Lung (tissue), 12 donors: ENCODE measurements around the gene TEAD1. TPM values are rescaled to one million over a fixed set of nuclear protein-coding genes. Genes with fewer than 3 reads are reported as not detected.

Experiments
- ATAC-seq: fragments of 200-7000 bp; cut with Tn5 transposase; one replicate; pipeline ENCODE4 v1.9.1; 2020; ENCODE audit warnings: moderate number of reproducible peaks; ENCODE audit not compliant: insufficient read depth, low FRiP score
- DNase-seq, 3 donors: peaks; one replicate each; pipeline ENCODE4 v3.0.0-alpha.2; 2013 to 2017
- H3K27ac ChIP-seq, 2 donors: one replicate each; pipeline ENCODE4 v1.5.1; 2013; ENCODE audit warnings: mild to moderate bottlenecking in 2 of 2, moderate library complexity in 2 of 2, control low read depth in 1 of 2, inconsistent platforms in 1 of 2, low read depth in 1 of 2, low read length in 1 of 2
- H3K27me3 ChIP-seq, 3 donors: one replicate each; pipeline ENCODE4 v1.5.1; 2013; ENCODE audit warnings: low read length in 2 of 3; ENCODE audit not compliant: control insufficient read depth in 3 of 3, insufficient read depth in 3 of 3
- H3K36me3 ChIP-seq, 4 donors: one replicate each; pipeline ENCODE4 v1.5.1; 2013; ENCODE audit warnings: low read length in 4 of 4, mild to moderate bottlenecking in 1 of 4, moderate library complexity in 1 of 4; ENCODE audit not compliant: control insufficient read depth in 4 of 4, insufficient read depth in 4 of 4
- H3K4me1 ChIP-seq, 5 donors: one replicate each; pipeline ENCODE4 v1.5.1; 2013; ENCODE audit warnings: low read length in 5 of 5, mild to moderate bottlenecking in 2 of 5, moderate library complexity in 1 of 5; ENCODE audit not compliant: control insufficient read depth in 5 of 5, insufficient read depth in 5 of 5
- H3K4me3 ChIP-seq: one replicate; pipeline ENCODE4 v1.5.1; 2013; ENCODE audit warnings: mild to moderate bottlenecking, control low read depth, moderate library complexity
- H3K9ac ChIP-seq, 2 donors: one replicate each; pipeline ENCODE4 v1.5.1; 2013; ENCODE audit warnings: low read length in 2 of 2, control low read depth in 1 of 2; ENCODE audit not compliant: insufficient read depth in 1 of 2
- H3K9me3 ChIP-seq, 4 donors: one replicate each; pipeline ENCODE4 v1.5.1; 2013; ENCODE audit warnings: low read length in 3 of 4, mild to moderate bottlenecking in 1 of 4, moderate library complexity in 1 of 4; ENCODE audit not compliant: control insufficient read depth in 4 of 4, insufficient read depth in 3 of 4
- WGBS, 2 donors: extraction: QIAGEN DNeasy Blood & Tissue Kit; methylation state at CpG; one replicate each; pipeline ENCODE4 v1.1.7; 2013; 5-methylcytosine and 5-hydroxymethylcytosine counted together
- polyA plus RNA-seq, 2 donors: library from polyadenylated mRNA; stranded (reverse); fragments of 200-250 nt; gene quantifications; one replicate each; pipeline ENCODE4 v1.2.1, GENCODE V29; 2013
- total RNA-seq, 2 donors: library from RNA; depleted of rRNA in 1 of 2; stranded (reverse); fragments of >200 nt in 1 of 2; gene quantifications; one replicate each; pipeline ENCODE4 v1.2.1, GENCODE V29; 2014 to 2021
- TF ChIP-seq, protein P1 (sequence below): IDR thresholded peaks from 2 replicates; pipeline ENCODE4 v1.5.1; 2012; ENCODE audit warnings: mild to moderate bottlenecking; ENCODE audit errors: control extremely low read depth, extremely low read depth
- donor health status: control.
- donor health status: control.
- donor health status: Bipolar disorder and iron deficiency.
- donor health status: healthy.
- donor health status: DM: yes; HTN: yes; CAD: no.

TEAD1 gene
- total and polyA plus RNA-seq, 4 donors, result 7.7 to 141 (median 38.8) TPM

DNA sequence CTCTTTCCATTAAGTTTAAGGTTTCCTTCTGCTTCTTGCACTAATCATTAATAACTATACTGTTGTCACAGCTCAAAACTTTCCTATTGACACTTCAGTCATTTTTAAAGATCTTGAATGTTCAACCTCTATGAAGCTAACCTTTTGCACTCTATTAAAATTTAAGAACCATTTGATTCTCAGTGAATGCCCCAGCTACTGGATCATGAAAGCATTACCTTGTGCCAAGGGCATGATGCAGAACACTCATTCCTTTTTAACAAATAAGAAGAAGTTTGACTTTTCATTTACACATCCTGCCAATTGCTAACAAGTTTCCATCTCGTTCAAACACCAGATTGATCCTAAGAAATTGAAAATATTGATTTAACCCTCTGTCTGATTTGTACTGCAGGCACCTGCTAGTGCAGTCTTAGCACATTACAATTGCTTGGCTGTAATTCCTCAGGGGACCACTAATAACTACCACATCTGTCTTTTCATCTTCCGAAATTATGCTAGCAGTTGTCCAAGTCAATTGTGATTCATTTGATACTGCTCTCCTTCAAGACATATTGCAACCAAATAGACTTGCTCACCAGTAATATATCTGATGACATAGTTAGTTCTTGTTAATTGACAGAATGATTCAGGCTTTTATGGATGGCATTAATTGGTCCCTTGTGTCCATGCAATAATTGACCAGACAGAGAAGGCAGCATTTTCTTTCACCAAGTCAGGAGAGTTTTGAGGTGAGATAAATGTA, 158.4 kb downstream of the TEAD1 start:
- Histone ChIP-seq H3K27ac (no peak overlapping the region), H3K4me1 (peaks cover 9 to 22% (median 12%) of the 10 kb centered on the region in 5 donors), H3K9me3 (no peaks in the 10 kb centered on the region), H3K36me3 (no peaks in the 10 kb centered on the region), H3K9ac (no peak overlapping the region), H3K27me3 (no peaks in the 10 kb centered on the region), H3K4me3 (no peak overlapping the region)
- TF ChIP-seq, protein P1, sequence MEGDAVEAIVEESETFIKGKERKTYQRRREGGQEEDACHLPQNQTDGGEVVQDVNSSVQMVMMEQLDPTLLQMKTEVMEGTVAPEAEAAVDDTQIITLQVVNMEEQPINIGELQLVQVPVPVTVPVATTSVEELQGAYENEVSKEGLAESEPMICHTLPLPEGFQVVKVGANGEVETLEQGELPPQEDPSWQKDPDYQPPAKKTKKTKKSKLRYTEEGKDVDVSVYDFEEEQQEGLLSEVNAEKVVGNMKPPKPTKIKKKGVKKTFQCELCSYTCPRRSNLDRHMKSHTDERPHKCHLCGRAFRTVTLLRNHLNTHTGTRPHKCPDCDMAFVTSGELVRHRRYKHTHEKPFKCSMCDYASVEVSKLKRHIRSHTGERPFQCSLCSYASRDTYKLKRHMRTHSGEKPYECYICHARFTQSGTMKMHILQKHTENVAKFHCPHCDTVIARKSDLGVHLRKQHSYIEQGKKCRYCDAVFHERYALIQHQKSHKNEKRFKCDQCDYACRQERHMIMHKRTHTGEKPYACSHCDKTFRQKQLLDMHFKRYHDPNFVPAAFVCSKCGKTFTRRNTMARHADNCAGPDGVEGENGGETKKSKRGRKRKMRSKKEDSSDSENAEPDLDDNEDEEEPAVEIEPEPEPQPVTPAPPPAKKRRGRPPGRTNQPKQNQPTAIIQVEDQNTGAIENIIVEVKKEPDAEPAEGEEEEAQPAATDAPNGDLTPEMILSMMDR, result no peak
- 72 to 80% methylated on average over 2 of the region's 2 CpGs for WGBS, 2 donors
- DNase-seq (no peak), ATAC-seq (no peak)

DNA sequence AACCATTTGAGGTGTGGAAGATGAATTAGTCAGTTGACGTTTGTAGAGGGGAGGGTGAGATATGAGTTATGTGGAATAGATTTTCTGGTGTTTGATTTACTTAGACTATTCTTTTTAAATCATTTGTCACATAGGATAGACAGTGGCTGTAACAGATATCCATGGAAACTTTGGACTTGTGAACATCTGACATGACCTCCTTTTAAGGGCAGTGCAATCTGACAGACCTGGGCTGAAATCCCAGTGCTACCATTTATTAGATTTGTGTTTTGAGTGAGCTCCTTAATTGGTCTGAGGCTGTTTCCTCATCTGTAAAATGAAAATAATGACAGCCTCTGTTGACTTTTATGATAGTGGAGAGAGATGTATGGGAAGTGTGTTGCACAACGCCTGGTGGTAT, 159.9 kb downstream of the TEAD1 start:
- Histone ChIP-seq H3K4me3 (no peak overlapping the region), H3K9ac (no peak overlapping the region), H3K36me3 (no peaks in the 10 kb centered on the region), H3K27me3 (no peaks in the 10 kb centered on the region), H3K27ac (no peak overlapping the region), H3K4me1 (peaks cover 5 to 18% (median 7%) of the 10 kb centered on the region in 5 donors), H3K9me3 (no peaks in the 10 kb centered on the region)
- 81 to 86% methylated on average over 2 of the region's 2 CpGs for WGBS, 2 donors
- DNase-seq, result no peak
- TF ChIP-seq, protein P1, result no peak
- no peak for ATAC-seq

DNA sequence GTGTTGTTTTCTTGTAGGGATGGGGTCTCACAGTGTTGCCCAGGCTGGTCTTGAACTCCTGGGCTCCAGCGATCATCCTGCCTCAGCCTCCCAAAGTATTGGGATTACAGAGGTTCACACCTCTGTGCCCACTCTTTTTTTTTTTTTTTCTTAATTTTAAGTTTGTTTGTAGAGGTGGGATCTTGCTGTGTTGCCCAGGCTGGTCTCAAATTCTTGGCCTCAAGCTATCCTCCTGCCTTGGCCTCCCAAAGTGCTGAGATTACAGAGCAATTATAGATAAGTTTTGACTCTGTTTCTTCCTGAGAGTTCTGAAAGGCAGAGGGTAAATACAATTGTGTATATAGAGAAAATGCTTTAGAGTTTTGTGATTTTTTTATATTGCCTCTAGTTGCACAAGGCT, 160.4 kb downstream of the TEAD1 start:
- DNase-seq, result no peak
- H3K9me3 ChIP-seq, result no peaks in the 10 kb centered on the region
- no peak for ATAC-seq
- no peak overlapping the region for H3K9ac ChIP-seq
- H3K36me3 ChIP-seq, result no peaks in the 10 kb centered on the region
- no peaks in the 10 kb centered on the region for H3K27me3 ChIP-seq
- H3K4me3 ChIP-seq, result no peak overlapping the region
- WGBS, 2 donors, result 94 to 96% methylated on average over 1 of the region's 1 CpG
- TF ChIP-seq, protein P1, result no peak
- peaks cover under 1 to 14% (median 3%) of the 10 kb centered on the region in 5 donors for H3K4me1 ChIP-seq
- no peak overlapping the region for H3K27ac ChIP-seq

DNA sequence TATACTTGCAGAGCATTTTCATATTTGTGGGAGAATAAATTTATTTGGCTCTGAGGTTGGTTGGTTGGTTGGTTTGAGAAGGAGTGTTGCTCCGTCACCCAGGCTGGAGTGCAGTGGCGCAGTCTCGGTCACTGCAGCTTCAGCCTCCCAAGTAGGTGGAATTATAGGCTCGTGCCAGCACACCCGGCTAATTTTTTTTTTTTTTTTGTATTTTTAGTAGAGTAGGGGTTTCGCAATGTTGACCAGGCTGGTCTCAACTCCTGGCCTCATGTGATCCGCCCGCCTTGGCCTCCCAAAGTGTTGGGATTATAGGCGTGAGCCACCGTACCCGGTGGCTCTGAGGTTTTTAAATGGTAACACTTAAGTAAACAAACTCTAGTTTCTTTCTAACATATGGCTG, 161.1 kb downstream of the TEAD1 start:
- Histone ChIP-seq H3K27ac (no peak overlapping the region), H3K9me3 (no peaks in the 10 kb centered on the region), H3K27me3 (no peaks in the 10 kb centered on the region), H3K4me3 (no peak overlapping the region), H3K36me3 (no peaks in the 10 kb centered on the region), H3K4me1 (peaks cover 0 to 11% (median 3%) of the 10 kb centered on the region in 5 donors), H3K9ac (no peak overlapping the region)
- ATAC-seq (no peak), DNase-seq (no peak)
- TF ChIP-seq, protein P1, result no peak
- 68 to 83% methylated on average over 11 of the region's 11 CpGs for WGBS, 2 donors
